Psoas muscle (tissue), 8 donors: ENCODE data around the gene NBEA. TPM values are rescaled to one million over a fixed set of nuclear protein-coding genes. Genes with fewer than 3 reads are reported as not detected.

ENCODE experiments used
- ATAC-seq, 4 donors: fragments of 200-7000 bp; cut with Tn5 transposase; one replicate each; pipeline ENCODE4 v1.9.1; 2020; ENCODE audit warnings: moderate library complexity in 3 of 4, mild to moderate bottlenecking in 2 of 4
- DNase-seq, 2 donors: peaks; one replicate each; pipeline ENCODE4 v3.0.0-alpha.2; 2020
- H3K27ac ChIP-seq: fragments of 200-600 bp; one replicate; pipeline ENCODE4 v1.8.0; 2022
- H3K27me3 ChIP-seq, 3 donors: fragments of 200-600 bp in 1 of 3; one replicate each; pipeline versions ENCODE4 v1.6.1 to v1.8.0; 2013 to 2022; ENCODE audit warnings: low read length in 2 of 3, mild to moderate bottlenecking in 2 of 3, moderate library complexity in 1 of 3; ENCODE audit not compliant: insufficient read depth in 3 of 3
- H3K36me3 ChIP-seq, 2 donors: fragments of 200-600 bp in 1 of 2; one replicate each; pipeline versions ENCODE4 v1.6.1 to v1.8.0; 2013 to 2022; ENCODE audit warnings: low read depth in 1 of 2, mild to moderate bottlenecking in 1 of 2, moderate library complexity in 1 of 2; ENCODE audit not compliant: insufficient read depth in 1 of 2
- H3K4me1 ChIP-seq: fragments of 200-600 bp; one replicate; pipeline ENCODE4 v1.8.0; 2022
- H3K4me3 ChIP-seq: fragments of 200-600 bp; one replicate; pipeline ENCODE4 v1.8.0; 2022; ENCODE audit warnings: mild to moderate bottlenecking
- H3K9me3 ChIP-seq: fragments of 200-600 bp; one replicate; pipeline ENCODE4 v1.8.0; 2022
- WGBS, 3 donors: extraction: QIAGEN DNeasy Blood & Tissue Kit; methylation state at CpG; one replicate each; pipeline versions ENCODE4 v1.1.6 to v1.1.7; 2013; 5-methylcytosine and 5-hydroxymethylcytosine counted together
- intact Hi-C, 2 donors: fragments of 100-400 bp; cut with DNase I; formaldehyde crosslinking; loops; one replicate each; pipeline versions ENCODE4 v1.11.0 to v1.14.2; 2022
- polyA plus RNA-seq, 3 donors: library from polyadenylated mRNA; stranded (reverse); fragments of 200-250 nt; gene quantifications; one replicate each; pipeline ENCODE4 v1.2.3, GENCODE V29; 2013
- total RNA-seq, 4 donors: library from RNA; stranded (reverse); fragmentation: NEBNext Ultra II Directional in 2 of 4; extraction: Animal tissue kit (Norgen Biotek cat#: 25700) in 2 of 4; gene quantifications; one replicate each; pipeline versions ENCODE4 v1.2.1 to v1.2.4, GENCODE V29; 2021 to 2023
- TF ChIP-seq, protein P1 (sequence below): fragments of 200-600 bp; IDR thresholded peaks from one replicate; pipeline ENCODE4 v1.8.0; 2022; ENCODE audit warnings: antibody characterized with exemption
- donor health status: healthy with polysubstance abuse.
- donor health status: DM: no; HTN: no; CAD: no; lungs with moderate emphysema.
- donor health status: Bipolar disorder and iron deficiency.
- donor health status: healthy.
- donor health status: DM: yes; HTN: yes; CAD: no.
- donor health status: DM: no; HTN: no; CAD: no.
- donor health status: DM: no; HTN: no; CAD: no.
- donor health status: DM: yes; HTN: yes; CAD: no.

The NBEA gene
- total and polyA plus RNA-seq, 7 donors, result 0.99 to 5.3 (median 1.5) TPM

DNA sequence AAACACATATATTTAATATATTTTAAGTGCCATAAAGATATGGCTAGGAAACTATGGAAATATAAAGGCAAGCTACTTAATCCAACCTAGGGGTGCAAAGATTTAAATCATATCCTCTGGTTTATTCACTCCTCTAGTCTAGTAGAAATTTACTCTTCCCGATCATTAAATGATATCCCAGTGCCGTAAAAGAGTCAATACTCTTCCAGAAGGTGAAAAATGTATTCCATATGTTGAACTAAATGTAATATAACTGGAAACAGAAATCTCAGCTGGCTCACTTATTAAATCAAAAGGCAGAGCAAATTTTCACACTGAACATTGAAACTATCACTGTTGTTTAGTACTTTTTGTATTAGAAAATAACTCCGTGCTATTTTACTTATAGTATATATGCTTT lies 523.3 kb downstream of the NBEA start:
- H3K4me3 ChIP-seq, result no peak overlapping the region
- H3K27ac ChIP-seq, result no peak overlapping the region
- H3K4me1 ChIP-seq, result no peaks in the 10 kb centered on the region
- ATAC-seq (no peak), DNase-seq (no peak)
- intact Hi-C loops, result no loop called here
- H3K36me3 ChIP-seq, result no peaks in the 10 kb centered on the region
- WGBS, 3 donors, result 94 to 97% (median 94%) methylated on average over 3 of the region's 3 CpGs
- no peaks in the 10 kb centered on the region for H3K9me3 ChIP-seq
- no peaks in the 10 kb centered on the region for H3K27me3 ChIP-seq
- TF ChIP-seq, protein P1, sequence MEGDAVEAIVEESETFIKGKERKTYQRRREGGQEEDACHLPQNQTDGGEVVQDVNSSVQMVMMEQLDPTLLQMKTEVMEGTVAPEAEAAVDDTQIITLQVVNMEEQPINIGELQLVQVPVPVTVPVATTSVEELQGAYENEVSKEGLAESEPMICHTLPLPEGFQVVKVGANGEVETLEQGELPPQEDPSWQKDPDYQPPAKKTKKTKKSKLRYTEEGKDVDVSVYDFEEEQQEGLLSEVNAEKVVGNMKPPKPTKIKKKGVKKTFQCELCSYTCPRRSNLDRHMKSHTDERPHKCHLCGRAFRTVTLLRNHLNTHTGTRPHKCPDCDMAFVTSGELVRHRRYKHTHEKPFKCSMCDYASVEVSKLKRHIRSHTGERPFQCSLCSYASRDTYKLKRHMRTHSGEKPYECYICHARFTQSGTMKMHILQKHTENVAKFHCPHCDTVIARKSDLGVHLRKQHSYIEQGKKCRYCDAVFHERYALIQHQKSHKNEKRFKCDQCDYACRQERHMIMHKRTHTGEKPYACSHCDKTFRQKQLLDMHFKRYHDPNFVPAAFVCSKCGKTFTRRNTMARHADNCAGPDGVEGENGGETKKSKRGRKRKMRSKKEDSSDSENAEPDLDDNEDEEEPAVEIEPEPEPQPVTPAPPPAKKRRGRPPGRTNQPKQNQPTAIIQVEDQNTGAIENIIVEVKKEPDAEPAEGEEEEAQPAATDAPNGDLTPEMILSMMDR, result no peak

GRCh38 chr13:35468195-35468594 lies 526.1 kb downstream of the NBEA start:
- no peaks in the 10 kb centered on the region for H3K36me3 ChIP-seq
- H3K27me3 ChIP-seq, result no peaks in the 10 kb centered on the region
- H3K4me3 ChIP-seq, result no peak overlapping the region
- H3K4me1 ChIP-seq, result no peaks in the 10 kb centered on the region
- intact Hi-C loops, result no loop called here
- H3K9me3 ChIP-seq, result no peaks in the 10 kb centered on the region
- no peak for ATAC-seq
- 86 to 100% (median 88%) methylated on average over 1 of the region's 1 CpG for WGBS, 3 donors
- no peak overlapping the region for H3K27ac ChIP-seq
- TF ChIP-seq, protein P1, result no peak
- no peak for DNase-seq

GRCh38 chr13:35469806-35470525 lies 527.9 kb downstream of the NBEA start:
- 62 to 74% (median 64%) methylated on average over 10 of the region's 10 CpGs for WGBS, 3 donors
- intact Hi-C loops, result no loop called here
- H3K4me3 ChIP-seq, result peak overlapping the region; percentile 70
- ATAC-seq (no peak), DNase-seq (no peak)
- H3K36me3 ChIP-seq, result no peaks in the 10 kb centered on the region
- no peaks in the 10 kb centered on the region for H3K4me1 ChIP-seq
- TF ChIP-seq, protein P1, result no peak
- peak overlapping the region; percentile 80 for H3K27ac ChIP-seq
- no peaks in the 10 kb centered on the region for H3K27me3 ChIP-seq
- H3K9me3 ChIP-seq, result no peaks in the 10 kb centered on the region

GRCh38 chr13:35470671-35471661 lies 528.9 kb downstream of the NBEA start:
- TF ChIP-seq, protein P1, result no peak
- 31 to 41% (median 33%) methylated on average over 67 to 68 of the region's 68 CpGs for WGBS, 3 donors
- H3K27ac ChIP-seq, result peak overlapping the region; percentile 80
- peak; percentile 54 to 84 for DNase-seq
- peak; percentile 54 to 80 (median 72) for ATAC-seq
- H3K4me1 ChIP-seq, result no peaks in the 10 kb centered on the region
- H3K36me3 ChIP-seq, result no peaks in the 10 kb centered on the region
- peak overlapping the region; percentile 70 for H3K4me3 ChIP-seq
- no peaks in the 10 kb centered on the region for H3K9me3 ChIP-seq
- no peaks in the 10 kb centered on the region for H3K27me3 ChIP-seq
- intact Hi-C loops, result no loop called here
